Brain pericyte (primary cell): ENCODE results near the gene SDF4.

Source experiments
- DNase-seq: peaks from one replicate; pipeline ENCODE4 v3.0.0-alpha.2; 2012; ENCODE audit warnings: low read depth, low spot score

The SDF4 gene

GRCh38 chr1:1228187-1228586 lies 3.6 kb downstream of the SDF4 start:
- DNase-seq = no peak

- no peak for DNase-seq
Observed at GRCh38 chr1:1227386-1227785, 4.4 kb downstream of the SDF4 start.

- DNase-seq = no peak
Observed at GRCh38 chr1:1226566-1227362, 5.0 kb downstream of the SDF4 start.

- no peak for DNase-seq
Observed at GRCh38 chr1:1225913-1226312, 5.9 kb downstream of the SDF4 start.

GRCh38 chr1:1225238-1225845 lies 6.5 kb downstream of the SDF4 start:
- no peak for DNase-seq

- no peak for DNase-seq
Observed at GRCh38 chr1:1223891-1224290, 7.9 kb downstream of the SDF4 start.

- no peak for DNase-seq
Observed at GRCh38 chr1:1223321-1223720, 8.5 kb downstream of the SDF4 start.

- no peak for DNase-seq
Observed at GRCh38 chr1:1222575-1223225, 9.1 kb downstream of the SDF4 start.

- no peak for DNase-seq
Observed at GRCh38 chr1:1221887-1222574, 9.8 kb downstream of the SDF4 start.

- DNase-seq = no peak
Observed at GRCh38 chr1:1220197-1220596, 11.6 kb downstream of the SDF4 start.

- no peak for DNase-seq
Observed at GRCh38 chr1:1219341-1219740, 12.5 kb downstream of the SDF4 start.

GRCh38 chr1:1218524-1219200 lies 13.1 kb downstream of the SDF4 start:
- DNase-seq = no peak

GRCh38 chr1:1217621-1218523 lies 13.9 kb downstream of the SDF4 start:
- DNase-seq = no peak

GRCh38 chr1:1216770-1217620 lies 14.8 kb downstream of the SDF4 start:
- DNase-seq = no peak

GRCh38 chr1:1215881-1216605 lies 15.8 kb downstream of the SDF4 start:
- DNase-seq = no peak

GRCh38 chr1:1215080-1215676 lies 16.6 kb downstream of the SDF4 start:
- DNase-seq = no peak

GRCh38 chr1:1213345-1214265 lies 18.2 kb downstream of the SDF4 start, which contains the start of gene TNFRSF4:
Gene TNFRSF4 (minus strand): TSS chr1:1214153. CDS start chr1:1214127, 26 bp downstream.
- no peak for DNase-seq
